GM12878 (cell line): ENCODE measurements around the gene MT1E.

Source experiments
- ATF2 ChIP-seq: IDR thresholded peaks from 2 replicates; pipeline ENCODE4 v1.6.1; 2012; ENCODE audit warnings: low read length, inconsistent platforms
- ATF3 ChIP-seq: IDR thresholded peaks from 2 replicates; pipeline ENCODE4 v1.6.1; 2011; ENCODE audit warnings: low read depth, mild to moderate bottlenecking, low read length, moderate library complexity, borderline replicate concordance; ENCODE audit errors: extremely low read depth
- CBFB ChIP-seq: IDR thresholded peaks from 2 replicates; pipeline ENCODE4 v1.6.1; 2016; ENCODE audit warnings: antibody characterized with exemption, low read depth
- CBX3 ChIP-seq: fragments of 200-600 bp; sonication (generic); IDR thresholded peaks from 2 replicates; pipeline ENCODE4 v1.6.1; 2016; ENCODE audit warnings: low read depth, borderline replicate concordance
- CTCF ChIP-seq, 3 experiments: IDR thresholded peaks in 2 of 3; conservative IDR thresholded peaks in 1 of 3; 2 replicates each; pipeline ENCODE4 v1.5.1; 2011; ENCODE audit warnings: low read depth in 3 of 3, low read length in 3 of 3, mild to moderate bottlenecking in 3 of 3, control low read depth in 2 of 3, moderate library complexity in 2 of 3, inconsistent platforms in 1 of 3, mixed read lengths in 1 of 3; ENCODE audit not compliant: control insufficient read depth in 2 of 3, insufficient read depth in 1 of 3; ENCODE audit errors: extremely low read depth in 1 of 3
- EZH2 ChIP-seq: IDR thresholded peaks from 2 replicates; pipeline ENCODE4 v1.6.1; 2012; ENCODE audit warnings: low read depth, mild to moderate bottlenecking, control low read depth, inconsistent platforms, low read length, borderline replicate concordance; ENCODE audit not compliant: control insufficient read depth
- HDAC2 ChIP-seq: fragments of 200-600 bp; sonication (generic); IDR thresholded peaks from 2 replicates; pipeline ENCODE4 v1.6.1; 2017
- MXI1 ChIP-seq: fragments of 150-350 bp; IDR thresholded peaks from 2 replicates; pipeline ENCODE4 v1.6.1; 2011; ENCODE audit warnings: low read depth, mild to moderate bottlenecking, inconsistent platforms, low read length, improper control_type of control experiment
- POLR2A ChIP-seq: IDR thresholded peaks from 2 replicates; pipeline ENCODE4 v1.6.1; 2011; ENCODE audit warnings: low read depth, mild to moderate bottlenecking, low read length
- SP1 ChIP-seq: IDR thresholded peaks from one replicate; pipeline ENCODE4 v1.6.1; 2011; ENCODE audit warnings: low read depth, low read length
- TAF1 ChIP-seq: IDR thresholded peaks from 2 replicates; pipeline ENCODE4 v1.6.1; 2011; ENCODE audit warnings: mild to moderate bottlenecking, low read depth, low read length, borderline replicate concordance
- TARDBP ChIP-seq: IDR thresholded peaks from 2 replicates; pipeline ENCODE4 v1.6.1; 2016; ENCODE audit warnings: borderline replicate concordance
- ZBTB11 ChIP-seq: fragments of 450-650 bp; formaldehyde crosslinking; IDR thresholded peaks from 2 replicates; pipeline ENCODE4 v1.5.0; 2022; ENCODE audit warnings: mild to moderate bottlenecking, missing genetic modification characterization

- no peak for TF ChIP-seq TAF1
- no peak for TF ChIP-seq ATF2
- TF ChIP-seq ZBTB11: no peak
- TF ChIP-seq EZH2: no peak
- no peak for TF ChIP-seq POLR2A
- no peak for TF ChIP-seq CTCF (IDR thresholded peaks at IDR 0.05 in 2 of 3, conservative IDR thresholded peaks at IDR 0.05 in 1 of 3; ENCODE audit: control insufficient read depth in 2 of 3, extremely low read depth in 1 of 3, insufficient read depth in 1 of 3, low read depth in 3 of 3, low read length in 3 of 3)
- no peak for TF ChIP-seq TARDBP
- TF ChIP-seq MXI1: no peak
- TF ChIP-seq HDAC2: no peak
- no peak for TF ChIP-seq ATF3
- TF ChIP-seq CBFB: no peak
- no peak for TF ChIP-seq SP1
- TF ChIP-seq CBX3: no peak
These were observed 5.2 kb upstream of the MT1E start for GRCh38 chr16:56620339-56620897.
